HG02623 (cell line): ENCODE results near the gene HSD17B4.
"Not testable (repeated sequence)": the region's sequence is repeated elsewhere in the genome, so short reads cannot be mapped to it uniquely, and the experiment has no call there.

Experiments
- ATAC-seq: cut with Tn5 transposase; IDR thresholded peaks from one replicate; pipeline ENCODE4 v1.9.1; 2021; ENCODE audit warnings: moderate library complexity; ENCODE audit not compliant: unreplicated experiment

Gene HSD17B4

GRCh38 chr5:119432674-119433237, 19.5 kb upstream of the HSD17B4 start:
- ATAC-seq, result not testable (repeated sequence)

GRCh38 chr5:119435436-119436132, 16.7 kb upstream of the HSD17B4 start:
- peak; percentile 89 for ATAC-seq

GRCh38 chr5:119437785-119438586, 14.3 kb upstream of the HSD17B4 start:
- not testable (repeated sequence) for ATAC-seq

DNA sequence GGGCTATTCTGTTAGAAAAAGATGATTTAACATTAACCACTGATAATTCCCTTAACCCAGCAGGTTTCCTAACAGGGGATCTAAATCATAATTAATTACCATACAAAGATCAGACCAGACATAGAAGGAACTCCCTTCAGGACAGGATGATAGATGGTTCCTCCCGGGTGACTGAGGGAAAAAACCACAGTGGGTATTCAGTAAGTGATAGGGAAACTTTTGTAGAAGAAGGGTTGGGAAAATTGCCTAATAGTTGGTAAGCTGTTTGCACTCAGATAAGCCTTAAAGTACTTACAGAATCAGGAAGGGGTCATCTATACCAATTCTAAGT, 13.7 kb upstream of the HSD17B4 start:
- ATAC-seq, result not testable (repeated sequence)

DNA sequence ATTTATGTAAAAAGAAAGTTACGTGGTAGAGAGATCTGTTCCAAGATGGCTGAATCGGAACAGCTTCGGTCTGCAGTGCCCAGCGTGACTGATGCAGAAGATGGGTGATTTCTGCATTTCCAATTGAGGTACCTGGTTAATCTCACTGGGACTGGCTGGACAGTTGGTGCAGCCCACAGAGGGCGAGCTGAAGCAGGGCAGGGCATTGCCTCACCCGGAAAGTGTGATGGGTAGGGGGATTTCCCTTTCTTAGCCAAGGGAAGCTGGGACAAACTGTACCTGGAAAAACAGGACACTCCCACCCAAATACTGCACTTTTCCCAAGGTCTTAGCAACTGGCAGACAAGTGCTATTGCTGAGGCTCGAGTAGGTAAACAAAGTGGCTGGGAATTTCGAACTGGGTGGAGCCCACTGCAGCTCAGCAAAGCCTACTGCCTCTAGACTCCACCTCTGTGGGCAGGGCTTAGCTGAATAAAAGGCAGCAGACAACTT, 13.1 kb upstream of the HSD17B4 start:
- no peak for ATAC-seq

DNA sequence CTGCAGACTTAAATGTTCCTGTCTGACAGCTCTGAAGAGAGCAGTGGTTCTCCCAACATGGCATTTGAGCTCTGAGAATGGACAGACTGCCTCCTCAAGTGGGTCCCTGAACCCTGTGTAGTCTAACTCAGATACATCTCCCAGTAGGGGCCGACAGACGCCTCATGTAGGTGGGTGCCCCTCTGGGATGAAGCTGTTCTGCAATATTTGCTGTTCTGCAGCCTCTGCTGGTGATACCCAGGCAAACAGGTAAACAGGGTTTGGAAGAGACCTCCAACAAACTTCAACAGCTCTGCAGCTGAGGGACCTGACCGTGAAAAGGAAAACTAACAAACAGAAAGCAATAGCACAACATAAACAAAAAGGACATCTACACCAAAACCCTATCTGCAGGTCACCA, 12.7 kb upstream of the HSD17B4 start:
- not testable (repeated sequence) for ATAC-seq

- not testable (repeated sequence) for ATAC-seq
Measured at GRCh38 chr5:119444643-119445042, 7.7 kb upstream of the HSD17B4 start.

- ATAC-seq, result no peak
Measured at GRCh38 chr5:119445544-119445943, 6.8 kb upstream of the HSD17B4 start.

DNA sequence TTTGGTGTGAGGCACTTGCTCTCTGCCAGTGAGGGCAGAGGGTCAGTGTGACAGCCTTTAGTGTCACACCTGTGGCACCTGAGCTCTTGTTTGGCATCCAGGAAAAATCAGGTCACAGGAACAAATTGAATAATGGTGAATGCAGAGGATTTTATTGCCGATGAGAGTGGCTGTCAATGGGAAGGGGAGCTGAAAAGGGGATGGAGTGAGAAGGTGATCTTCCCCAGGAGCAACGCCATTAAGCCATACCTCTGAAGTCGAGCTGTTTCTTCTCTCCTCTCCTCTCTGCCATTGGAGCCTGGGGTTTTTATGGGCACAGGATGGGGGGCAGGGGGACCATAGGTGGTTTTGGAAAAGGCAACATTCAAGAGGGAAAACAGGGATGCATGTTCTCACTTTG, 2.4 kb upstream of the HSD17B4 start:
- no peak for ATAC-seq

- not testable (repeated sequence) for ATAC-seq
Measured at GRCh38 chr5:119450627-119451026, 1.7 kb upstream of the HSD17B4 start.

GRCh38 chr5:119451561-119451960, 736 bp upstream of the HSD17B4 start:
- no peak for ATAC-seq

- ATAC-seq, result no peak
Measured at GRCh38 chr5:119452060-119452372, 281 bp upstream of the HSD17B4 start.

DNA sequence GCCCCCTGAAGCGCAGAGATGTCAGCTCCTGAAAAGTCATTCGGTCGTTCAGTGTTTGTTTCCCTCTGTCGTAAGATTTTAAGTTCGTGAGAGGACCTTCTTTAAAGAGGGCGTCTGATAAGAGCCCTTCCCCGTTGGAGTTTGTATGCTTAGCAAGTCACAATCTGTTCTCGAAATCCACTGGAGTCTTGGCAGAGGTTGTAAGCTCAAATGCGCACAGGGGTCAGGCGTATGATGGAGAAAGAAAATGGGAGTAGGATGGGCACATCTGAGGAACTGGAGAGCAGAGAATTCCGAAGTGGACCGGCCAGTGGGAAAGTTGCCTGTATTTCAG, 710 bp downstream of the HSD17B4 start:
- ATAC-seq, result peak; percentile 6

DNA sequence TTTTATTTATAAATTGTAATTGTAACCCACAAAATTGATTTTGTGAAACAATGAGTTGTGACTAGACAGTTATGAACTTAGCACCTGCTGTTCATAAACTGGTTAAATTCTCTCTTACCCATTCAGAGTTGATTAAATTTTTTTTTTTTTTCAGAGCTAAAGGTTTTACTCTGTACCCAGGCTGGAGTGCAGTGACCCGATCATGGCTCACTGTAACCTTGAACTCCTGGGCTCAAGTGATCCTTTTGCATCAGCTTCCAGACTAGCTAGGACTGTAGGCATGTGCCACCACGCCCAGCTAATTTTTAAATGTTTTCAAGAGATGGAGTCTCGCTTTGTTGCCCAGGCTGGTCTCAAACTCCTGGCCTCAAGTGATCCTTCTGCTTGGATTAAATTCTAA, 1.9 kb downstream of the HSD17B4 start:
- ATAC-seq, result no peak

- ATAC-seq, result no peak
Measured at GRCh38 chr5:119458911-119459632, 6.8 kb downstream of the HSD17B4 start.

- ATAC-seq, result no peak
Measured at GRCh38 chr5:119465640-119466039, 13.3 kb downstream of the HSD17B4 start.

- ATAC-seq, result no peak
Measured at GRCh38 chr5:119468286-119468685, 16.0 kb downstream of the HSD17B4 start.

GRCh38 chr5:119470105-119470763, 17.9 kb downstream of the HSD17B4 start:
- peak; percentile 71 for ATAC-seq

DNA sequence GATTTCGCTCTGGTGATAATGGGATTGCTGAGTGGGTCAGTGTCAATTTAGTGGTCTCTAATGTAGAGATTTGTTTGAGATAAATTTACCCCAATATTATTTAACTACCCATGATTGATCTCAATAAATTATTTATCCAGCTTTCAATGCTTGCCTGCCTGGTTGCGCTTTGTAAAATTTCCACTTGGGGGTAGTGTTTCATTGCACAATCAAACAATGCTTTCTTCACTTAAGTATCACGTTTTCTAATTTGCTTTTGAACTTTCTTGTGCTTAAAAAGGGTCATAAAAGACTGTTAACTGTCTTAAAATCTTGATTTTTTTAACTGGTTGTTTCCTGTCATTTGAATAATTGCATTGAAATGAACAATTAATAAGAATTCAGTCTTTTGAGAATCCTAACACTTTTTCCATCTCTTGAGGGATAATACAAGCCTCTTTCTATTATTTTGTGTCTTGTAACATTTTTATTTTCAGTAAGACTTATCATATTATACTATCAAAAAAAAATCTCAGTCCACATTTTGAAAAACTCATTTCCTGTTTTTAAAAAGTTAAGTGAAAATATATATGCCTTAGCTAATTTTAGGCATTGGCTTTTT, 18.7 kb downstream of the HSD17B4 start:
- ATAC-seq, result peak; percentile 49

DNA sequence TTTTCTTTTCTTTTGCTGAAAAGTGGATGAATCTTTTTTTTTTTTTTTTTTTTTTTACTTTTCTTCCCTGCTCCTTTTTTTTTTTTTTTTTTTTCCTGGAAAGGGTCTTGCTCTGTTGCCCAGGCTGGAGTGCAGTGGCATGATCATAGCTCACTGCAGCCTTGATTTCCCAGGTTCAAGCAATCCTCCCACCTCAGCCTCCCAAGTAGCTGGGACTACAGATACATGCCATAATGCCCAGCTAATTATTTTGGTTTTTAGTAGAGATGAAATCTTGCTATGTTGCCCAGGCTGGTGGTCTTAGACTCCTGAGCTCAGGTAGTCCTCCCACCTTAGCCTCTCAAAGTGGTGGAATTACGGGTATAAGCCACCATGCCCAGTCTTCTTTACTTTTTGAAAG, 20.9 kb downstream of the HSD17B4 start:
- no peak for ATAC-seq

- ATAC-seq, result no peak
Measured at GRCh38 chr5:119476341-119476740, 24.0 kb downstream of the HSD17B4 start.
